ENCODE data around the gene PRR11.
"Not testable (repeated sequence)": the region's sequence is repeated elsewhere in the genome, so short reads cannot be mapped to it uniquely, and the experiment has no call there.

The PRR11 gene

DNA sequence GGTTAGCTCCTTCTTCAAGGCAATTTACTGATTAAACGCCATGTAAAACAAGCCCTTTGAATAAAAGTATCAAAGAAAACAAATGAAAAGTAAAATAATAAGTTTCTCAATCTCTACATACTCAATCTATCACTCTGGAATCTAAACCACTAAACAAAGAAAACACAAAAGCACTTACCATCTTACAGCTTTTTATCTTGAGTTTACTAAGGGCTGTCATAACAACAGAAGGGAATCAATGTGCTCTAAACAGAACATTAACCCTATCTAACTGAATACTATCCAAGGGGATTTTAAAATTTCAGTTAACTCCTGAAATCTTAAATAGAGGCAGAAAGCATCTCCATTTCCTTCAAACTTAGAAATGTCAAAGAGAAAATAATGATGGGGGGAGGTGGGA is 4.0 kb upstream of the PRR11 start:
- DNase-seq (ENCODE audit: extremely low read depth in 1 of 2, low read depth in 1 of 2): no peak

- DNase-seq (ENCODE audit: extremely low read depth in 1 of 2, low read depth in 1 of 2): no peak
These were observed 2.6 kb upstream of the PRR11 start for GRCh38 chr17:59152925-59153324.

- DNase-seq (ENCODE audit: extremely low read depth in 1 of 2, low read depth in 1 of 2): no peak
These were observed 1.2 kb upstream of the PRR11 start for GRCh38 chr17:59154292-59154720.

DNA sequence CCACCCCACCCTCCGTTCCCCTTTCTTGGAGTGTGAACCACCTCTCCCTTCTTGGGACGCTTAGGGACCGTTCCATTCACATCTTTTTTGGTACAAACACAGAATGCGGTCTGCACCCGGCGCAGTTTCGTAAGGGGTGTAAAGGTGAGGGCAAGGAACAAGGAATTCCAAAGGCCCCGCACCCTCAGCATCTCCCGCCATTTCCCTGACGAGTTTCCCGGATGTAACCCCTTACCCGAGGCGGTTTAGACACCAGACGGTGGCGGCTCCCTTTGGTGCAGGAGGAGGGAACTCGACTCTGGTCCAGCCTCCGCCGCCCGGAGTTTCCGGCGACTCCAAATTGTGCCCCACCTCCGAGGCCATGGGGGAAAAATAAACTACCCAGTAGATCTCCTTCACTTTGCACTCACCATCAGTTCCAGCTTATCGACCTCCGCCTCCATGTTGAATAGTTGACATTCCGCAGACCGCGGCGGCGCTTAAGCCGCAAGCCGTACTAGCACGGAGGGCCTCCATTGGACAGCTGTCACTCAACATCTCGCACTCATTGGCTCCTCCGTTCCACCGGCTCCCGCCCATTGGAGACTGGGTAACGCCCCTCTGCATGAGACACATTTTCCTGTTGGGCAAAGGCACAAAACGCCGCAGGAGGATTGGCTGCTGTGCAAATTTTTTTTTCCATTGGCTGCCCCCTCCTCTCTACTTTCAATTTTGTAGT is 666 bp upstream of the PRR11 start, which contains the start of gene SKA2:
SKA2 (minus strand) TSS at position 466 of the 718 bp plus-strand sequence; CDS start at position 443, 23 bp downstream.
- DNase-seq (ENCODE audit: extremely low read depth in 1 of 2, low read depth in 1 of 2): peak; percentile 87 to 97

GRCh38 chr17:59160157-59161025 is 4.8 kb downstream of the PRR11 start:
- DNase-seq (ENCODE audit: extremely low read depth in 1 of 2, low read depth in 1 of 2): no peak

- no peak for DNase-seq (ENCODE audit: extremely low read depth in 1 of 2, low read depth in 1 of 2)
These were observed 5.9 kb downstream of the PRR11 start for GRCh38 chr17:59161477-59161876.

- no peak for DNase-seq (ENCODE audit: extremely low read depth in 1 of 2, low read depth in 1 of 2)
These were observed 10.4 kb downstream of the PRR11 start for GRCh38 chr17:59165933-59166342.

DNA sequence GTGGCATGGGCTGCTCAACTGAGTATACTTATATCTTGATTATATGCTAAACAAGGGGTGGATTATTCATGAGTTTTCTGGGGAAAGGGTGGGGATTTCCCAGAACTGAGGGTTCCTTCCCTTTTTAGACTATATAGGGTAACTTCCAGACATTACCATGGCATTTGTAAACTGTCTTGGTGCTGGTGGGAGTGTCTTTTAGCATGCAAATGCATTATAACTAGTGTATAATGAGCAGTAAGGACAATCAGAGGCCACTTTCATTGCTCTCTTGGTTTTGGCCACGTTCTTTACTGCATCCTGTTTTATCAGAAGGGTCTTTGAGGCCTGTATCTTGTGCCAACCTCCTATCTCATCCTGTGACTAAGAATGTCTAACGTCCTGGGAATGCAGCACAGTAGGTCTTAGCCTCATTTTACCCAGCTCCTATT is 12.0 kb downstream of the PRR11 start:
- DNase-seq (ENCODE audit: extremely low read depth in 1 of 2, low read depth in 1 of 2): no peak

DNA sequence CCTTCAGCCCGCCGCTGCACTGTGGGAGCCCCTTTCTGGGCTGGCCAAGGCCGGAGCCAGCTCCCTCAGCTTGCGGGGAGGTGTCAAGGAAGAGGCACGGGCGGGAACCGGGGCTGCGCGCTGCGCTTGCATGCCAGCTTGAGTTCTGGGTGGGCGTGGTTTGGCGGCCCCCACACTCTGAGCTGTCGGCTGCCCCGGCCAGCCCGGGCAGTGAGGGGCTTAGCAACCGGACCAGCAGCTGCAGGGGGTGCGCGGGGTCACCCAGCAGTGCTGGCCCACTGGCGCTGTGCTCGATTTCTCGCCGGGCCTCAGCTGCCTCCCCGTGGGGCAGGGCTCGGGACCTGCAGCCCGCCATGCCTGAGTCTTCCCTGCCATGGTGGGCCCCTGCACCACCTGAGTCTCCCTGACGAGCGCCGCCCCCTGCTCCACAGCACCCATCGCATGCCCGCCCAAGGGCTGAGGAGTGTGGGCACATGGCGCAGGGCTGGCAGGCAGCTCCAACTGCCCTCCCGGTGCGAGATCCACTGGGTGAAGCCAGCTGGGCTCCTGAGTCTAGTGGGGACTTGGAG is 17.0 kb downstream of the PRR11 start:
- DNase-seq (ENCODE audit: extremely low read depth in 1 of 2, low read depth in 1 of 2): no peak

GRCh38 chr17:59174671-59175070 is 19.1 kb downstream of the PRR11 start:
- no peak for DNase-seq (ENCODE audit: extremely low read depth in 1 of 2, low read depth in 1 of 2)

DNA sequence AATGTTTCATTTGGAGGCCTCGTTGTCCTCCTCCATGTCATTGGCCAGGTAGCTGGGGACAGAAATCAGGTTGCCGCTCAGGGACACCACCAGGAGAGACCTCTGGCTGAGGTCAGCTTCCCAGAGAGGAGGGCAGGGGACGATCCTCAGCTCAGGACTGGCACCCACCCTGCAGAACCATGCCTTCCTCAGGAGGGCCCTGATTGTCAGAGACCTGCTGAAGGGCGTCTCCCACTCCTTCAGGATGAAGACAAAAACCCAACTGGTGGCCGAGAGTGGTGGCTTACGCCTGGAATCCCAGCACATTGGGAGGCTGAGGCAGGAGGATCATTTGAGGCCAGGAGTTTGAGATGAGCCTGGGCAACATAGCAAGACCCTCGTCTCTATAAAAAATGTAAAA is 19.5 kb downstream of the PRR11 start:
- no peak for DNase-seq (ENCODE audit: extremely low read depth in 1 of 2, low read depth in 1 of 2)

DNA sequence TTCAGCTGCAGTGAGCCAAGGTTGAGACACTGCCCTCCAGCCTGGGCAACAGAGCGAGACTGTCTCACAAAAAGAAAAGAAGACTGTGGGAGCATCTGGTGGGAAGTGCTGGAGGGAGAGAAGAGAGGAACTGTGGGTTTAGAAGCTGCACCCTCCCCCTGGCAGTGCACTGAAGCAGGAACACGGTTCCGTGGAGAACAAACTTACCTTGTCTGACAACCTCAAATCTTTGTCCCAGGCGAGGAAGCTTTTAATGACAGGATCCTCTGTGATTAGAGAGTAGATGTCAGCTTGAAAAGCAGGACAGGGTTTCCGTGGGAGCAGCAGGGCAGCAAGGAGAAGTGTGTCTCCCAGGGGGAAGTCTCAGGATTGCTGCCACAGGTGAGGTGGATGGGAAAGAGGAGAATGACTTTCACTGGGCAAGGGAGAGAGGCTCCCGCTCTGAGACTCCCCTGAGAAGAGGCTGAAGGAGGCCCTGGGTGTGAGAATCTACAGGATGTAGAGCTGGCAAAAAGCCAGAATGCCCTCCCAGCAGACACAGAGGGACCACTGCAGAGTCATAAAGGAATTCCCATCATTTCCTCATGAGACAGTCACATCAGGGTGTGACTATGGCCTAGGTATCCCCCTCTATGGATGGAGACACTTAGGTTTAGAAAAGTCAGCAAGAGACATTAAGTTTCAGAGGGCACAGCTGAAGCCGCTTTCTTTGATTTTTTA is 22.9 kb downstream of the PRR11 start:
- no peak for DNase-seq (ENCODE audit: extremely low read depth in 1 of 2, low read depth in 1 of 2)

GRCh38 chr17:59179601-59180000 is 24.1 kb downstream of the PRR11 start:
- not testable (repeated sequence) for DNase-seq (ENCODE audit: extremely low read depth in 1 of 2, low read depth in 1 of 2)

DNA sequence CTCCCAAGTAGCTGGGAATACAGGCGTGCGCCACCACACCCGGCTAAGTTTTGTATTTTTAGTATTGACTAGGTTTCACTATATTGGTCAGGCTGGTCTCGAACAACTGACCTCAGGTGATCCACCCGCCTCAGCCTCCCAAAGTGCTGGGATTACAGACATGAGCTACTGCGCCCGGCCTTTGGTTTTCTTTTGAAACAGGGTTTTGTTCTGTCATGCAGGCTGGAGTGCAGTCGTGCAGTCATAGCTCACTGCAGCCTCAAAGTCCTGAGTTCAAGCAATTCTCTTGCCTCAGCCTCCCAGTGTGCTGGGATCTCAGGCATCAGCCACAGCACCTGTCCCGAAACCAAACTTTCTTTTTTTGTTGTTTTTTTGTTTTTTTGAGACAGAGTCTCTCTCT is 25.1 kb downstream of the PRR11 start:
- DNase-seq (ENCODE audit: extremely low read depth in 1 of 2, low read depth in 1 of 2): no peak

DNA sequence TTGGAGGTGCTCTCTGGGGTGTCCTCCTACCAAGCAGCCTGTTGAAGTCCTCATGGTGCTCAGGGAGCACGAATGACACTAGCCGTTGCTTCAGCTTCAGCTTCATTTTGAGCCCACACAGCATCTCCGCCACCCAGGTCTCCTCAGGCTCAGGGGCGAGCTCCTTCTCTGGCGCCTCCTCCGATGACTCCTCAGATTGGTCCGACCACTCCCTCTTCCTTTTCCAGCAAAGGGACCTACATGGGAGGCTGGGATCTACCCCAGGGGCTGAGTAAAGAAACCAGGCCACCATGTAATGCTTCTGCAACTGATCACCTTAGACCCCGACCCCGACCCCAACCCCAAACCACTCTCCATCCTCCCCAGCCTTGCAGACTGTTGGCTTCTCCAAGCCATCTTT is 25.9 kb downstream of the PRR11 start:
- DNase-seq (ENCODE audit: extremely low read depth in 1 of 2, low read depth in 1 of 2): no peak

DNA sequence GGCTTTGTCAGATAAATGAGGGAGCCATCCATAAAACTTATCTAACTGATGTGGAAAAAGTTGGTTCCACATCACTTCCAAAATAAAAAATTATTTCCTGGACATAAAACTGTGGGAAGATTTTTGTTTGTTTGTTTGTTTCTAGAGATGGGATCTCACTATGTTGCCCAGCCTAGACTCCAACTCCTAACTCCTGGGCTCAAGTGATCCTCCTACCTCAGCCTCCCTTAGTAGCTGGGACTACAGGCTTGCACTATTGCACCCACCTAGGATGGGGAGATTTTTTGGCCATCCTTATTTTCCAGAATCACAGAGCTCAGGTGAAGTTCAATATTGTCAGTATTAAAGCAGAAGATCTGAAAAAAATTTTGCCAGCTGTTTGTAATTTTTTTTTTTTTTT is 30.5 kb downstream of the PRR11 start:
- DNase-seq (ENCODE audit: extremely low read depth in 1 of 2, low read depth in 1 of 2): no peak

DNA sequence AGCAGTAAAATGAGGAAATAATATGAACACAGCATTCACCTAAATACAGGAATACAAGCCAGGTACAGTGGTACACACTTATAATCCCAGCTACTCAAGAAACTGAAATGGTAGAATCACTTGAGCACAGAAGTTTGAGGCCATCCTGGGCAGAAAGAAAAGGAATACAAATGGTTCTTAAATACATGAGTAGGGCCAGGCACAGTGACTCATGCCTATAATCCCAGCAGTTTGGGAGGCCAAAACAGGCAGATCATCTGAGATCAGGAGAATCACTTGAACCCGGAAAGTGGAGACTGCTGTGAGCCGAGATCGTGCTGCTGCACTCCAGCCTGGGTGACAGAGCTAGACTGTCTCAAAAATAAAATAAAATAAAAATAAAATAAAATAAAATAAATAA is 31.3 kb downstream of the PRR11 start:
- DNase-seq (ENCODE audit: extremely low read depth in 1 of 2, low read depth in 1 of 2): no peak

GRCh38 chr17:59190806-59191205 is 35.3 kb downstream of the PRR11 start:
- no peak for DNase-seq (ENCODE audit: extremely low read depth in 1 of 2, low read depth in 1 of 2)

- no peak for DNase-seq (ENCODE audit: extremely low read depth in 1 of 2, low read depth in 1 of 2)
These were observed 37.9 kb downstream of the PRR11 start for GRCh38 chr17:59193336-59193862.

DNA sequence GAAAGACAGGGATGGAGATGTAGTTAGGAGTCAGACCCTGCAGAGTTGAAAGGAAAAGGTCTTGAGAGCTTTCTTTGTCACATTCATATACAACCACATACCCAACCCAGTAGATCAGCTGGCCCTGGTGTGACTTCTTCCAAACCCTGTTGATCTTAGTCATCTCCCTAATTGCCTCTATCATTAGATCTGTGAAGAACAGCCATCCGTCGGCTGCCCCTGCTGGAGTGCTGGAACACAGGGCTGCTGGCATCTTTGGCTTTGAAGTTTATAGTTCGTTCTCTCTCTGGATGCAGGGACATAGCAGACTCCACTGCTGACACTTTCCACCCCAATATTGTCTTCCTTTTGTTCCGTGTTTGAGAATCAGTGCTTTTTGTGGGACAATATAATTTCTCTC is 43.9 kb downstream of the PRR11 start:
- no peak for DNase-seq (ENCODE audit: extremely low read depth in 1 of 2, low read depth in 1 of 2)

GRCh38 chr17:59202320-59202719 is 46.8 kb downstream of the PRR11 start:
- DNase-seq (ENCODE audit: extremely low read depth in 1 of 2, low read depth in 1 of 2): no peak

Data from activated CD8-positive, alpha-beta memory T cell treated with anti-CD3 and anti-CD28 coated beads for 1 hour (primary cell).